HAP-1 (cell line): ENCODE data around the gene TNIP3.

Experiments
- DNase-seq, 2 experiments: peaks; one replicate each; pipeline ENCODE4 v3.0.0-alpha.2; 2016 to 2020; ENCODE audit warnings: low spot score in 2 of 2
- H3K27me3 ChIP-seq: fragments of 250-450 bp; sonication (Bioruptor Pico); 2 replicates; pipeline ENCODE4 v1.5.1; 2020; ENCODE audit warnings: low read depth, mild to moderate bottlenecking, moderate library complexity
- H3K36me3 ChIP-seq: fragments of 250-450 bp; sonication (Bioruptor Pico); replicated peaks from 2 replicates; pipeline ENCODE4 v1.5.1; 2020; ENCODE audit warnings: mild to moderate bottlenecking
- H3K4me1 ChIP-seq: fragments of 250-450 bp; sonication (Bioruptor Pico); 2 replicates; pipeline ENCODE4 v1.5.1; 2020; ENCODE audit warnings: mild to moderate bottlenecking
- H3K4me3 ChIP-seq: fragments of 250-450 bp; sonication (Bioruptor Pico); 2 replicates; pipeline ENCODE4 v1.5.1; 2020; ENCODE audit warnings: mild to moderate bottlenecking, moderate library complexity
- H3K9me3 ChIP-seq: fragments of 250-450 bp; sonication (Bioruptor Pico); 2 replicates; pipeline ENCODE4 v1.5.1; 2020; ENCODE audit warnings: mild to moderate bottlenecking, moderate library complexity
- in situ Hi-C: fragments of 300-500 bp; cut with MboI; formaldehyde crosslinking; loops from 3 replicates; pipeline ENCODE4 v1.14.3; 2020; ENCODE audit warnings: low sequenced_read_pairs, inconsistent platforms, mixed read lengths

TNIP3 gene

DNA sequence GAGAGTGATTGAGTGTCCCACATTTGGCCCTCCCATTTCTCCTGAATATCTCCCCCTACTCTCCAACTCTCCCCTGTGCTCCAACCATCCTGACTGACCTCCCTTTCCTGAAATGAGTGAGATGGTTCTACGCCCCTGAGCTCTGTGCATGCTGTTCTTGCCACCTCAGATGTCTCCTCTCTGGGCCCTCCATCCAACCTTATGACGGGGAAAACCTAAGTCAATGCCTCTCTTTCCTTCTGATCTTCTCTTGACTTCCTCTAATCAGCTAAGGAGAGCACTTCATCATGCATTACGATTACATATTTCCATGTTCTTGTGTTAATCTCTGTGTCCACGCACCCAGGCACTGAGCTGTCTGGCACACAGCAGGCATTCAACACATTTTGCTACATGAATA, 1.1 kb upstream of the TNIP3 start:
- no peaks in the 10 kb centered on the region for H3K4me1 ChIP-seq
- no peaks in the 10 kb centered on the region for H3K36me3 ChIP-seq
- no peak for DNase-seq
- in situ Hi-C loops = no loop called here
- no peaks in the 10 kb centered on the region for H3K9me3 ChIP-seq
- no peaks in the 10 kb centered on the region for H3K27me3 ChIP-seq
- H3K4me3 ChIP-seq = no peak overlapping the region

DNA sequence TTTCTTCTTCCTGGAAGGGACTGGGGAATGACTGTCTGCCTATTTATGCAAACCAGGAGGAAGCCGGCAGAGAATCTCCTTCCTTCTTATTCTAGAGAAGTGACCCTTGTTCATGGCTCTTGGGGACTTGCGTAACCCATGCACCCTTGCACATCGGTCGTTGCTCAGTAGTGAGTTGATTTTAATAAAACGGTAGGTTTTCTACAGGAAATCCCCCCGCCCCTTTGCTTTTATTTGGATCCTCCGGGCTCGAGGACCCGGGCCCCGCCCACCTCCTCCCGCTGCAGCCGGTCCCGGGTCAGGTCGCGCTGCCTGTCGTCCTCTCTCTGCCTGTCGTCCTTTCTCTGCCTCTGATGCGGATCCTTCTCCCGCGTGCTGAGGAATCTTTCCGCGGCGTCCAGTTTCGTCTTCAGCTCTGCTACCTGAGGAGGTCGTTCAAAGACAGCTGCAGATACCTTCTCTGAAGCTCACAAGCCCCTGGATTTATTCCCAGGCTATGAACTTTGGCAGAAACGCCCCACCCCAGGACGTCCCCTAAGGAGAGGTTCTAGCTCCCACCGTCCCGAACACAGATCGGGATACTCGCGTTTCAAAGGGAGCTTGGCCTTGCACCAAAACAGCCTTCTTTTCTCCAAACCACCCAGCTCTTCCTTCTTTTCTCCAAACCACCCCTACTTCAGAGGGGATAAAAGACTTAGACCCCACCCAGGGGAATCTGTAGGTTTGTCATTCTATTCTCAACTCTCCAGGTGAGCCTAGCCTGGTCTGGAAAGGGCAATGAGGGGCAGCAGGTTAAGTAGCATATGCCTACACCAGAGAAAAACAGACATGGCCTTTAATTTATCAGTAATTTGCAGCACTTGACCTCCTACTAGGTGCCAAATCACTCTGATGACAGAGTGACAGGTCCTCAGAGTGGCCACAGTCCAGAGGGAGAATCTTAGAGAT, 7.0 kb downstream of the TNIP3 start:
- DNase-seq = peak; percentile 4 to 56
- no peaks in the 10 kb centered on the region for H3K27me3 ChIP-seq
- peak overlapping the region; percentile 19 for H3K4me3 ChIP-seq
- no peaks in the 10 kb centered on the region for H3K9me3 ChIP-seq
- no peaks in the 10 kb centered on the region; the same call in 1 of the 2 replicates for H3K4me1 ChIP-seq
- H3K36me3 ChIP-seq = no peaks in the 10 kb centered on the region
- in situ Hi-C loops = no loop called here

DNA sequence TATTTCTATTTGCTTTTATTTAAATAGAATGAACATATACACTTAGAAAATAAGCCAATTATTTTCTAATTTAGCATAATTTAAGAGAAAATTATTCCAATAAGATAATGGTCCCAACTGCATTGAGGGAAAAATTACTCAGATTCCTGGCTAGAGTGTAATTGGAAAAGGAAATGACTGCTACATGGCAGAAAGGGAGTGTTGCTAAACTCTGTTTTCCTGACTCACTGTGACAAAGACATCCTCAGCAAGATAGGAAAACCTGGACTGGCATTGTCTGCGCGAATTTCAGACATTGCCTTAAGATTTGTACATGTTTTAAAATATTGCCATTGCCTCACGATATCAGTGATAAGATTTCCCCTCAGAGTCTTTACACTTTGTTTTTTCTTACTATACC, 8.2 kb downstream of the TNIP3 start:
- Histone ChIP-seq H3K4me3 (no peak overlapping the region), H3K9me3 (no peaks in the 10 kb centered on the region), H3K4me1 (no peaks in the 10 kb centered on the region; the same call in 1 of the 2 replicates), H3K36me3 (no peaks in the 10 kb centered on the region), H3K27me3 (no peaks in the 10 kb centered on the region)
- DNase-seq = no peak
- in situ Hi-C loops = no loop called here

DNA sequence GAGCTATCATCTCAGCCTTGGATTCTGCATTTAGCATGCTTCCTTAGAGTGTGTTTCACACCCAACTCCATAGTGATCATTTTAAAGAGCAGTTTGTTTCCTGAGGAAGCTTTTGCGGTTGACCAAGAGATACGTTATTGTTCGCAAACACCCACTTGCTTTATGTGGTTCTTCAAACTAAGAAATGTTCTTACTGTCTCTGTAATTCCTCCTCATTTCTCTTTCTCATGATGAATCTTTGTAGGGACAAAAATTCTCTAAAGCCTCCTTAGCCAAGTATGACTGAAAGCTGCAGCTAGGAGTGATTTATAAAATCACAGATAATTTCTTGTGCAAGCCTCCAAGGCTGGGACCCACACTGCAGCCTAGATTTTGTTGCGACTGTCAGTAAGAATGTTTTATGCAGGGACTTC, 10.0 kb downstream of the TNIP3 start:
- Histone ChIP-seq H3K4me3 (no peak overlapping the region), H3K9me3 (no peaks in the 10 kb centered on the region), H3K27me3 (no peaks in the 10 kb centered on the region), H3K36me3 (no peaks in the 10 kb centered on the region), H3K4me1 (no peaks in the 10 kb centered on the region; the same call in 1 of the 2 replicates)
- in situ Hi-C loops = no loop called here
- no peak for DNase-seq

DNA sequence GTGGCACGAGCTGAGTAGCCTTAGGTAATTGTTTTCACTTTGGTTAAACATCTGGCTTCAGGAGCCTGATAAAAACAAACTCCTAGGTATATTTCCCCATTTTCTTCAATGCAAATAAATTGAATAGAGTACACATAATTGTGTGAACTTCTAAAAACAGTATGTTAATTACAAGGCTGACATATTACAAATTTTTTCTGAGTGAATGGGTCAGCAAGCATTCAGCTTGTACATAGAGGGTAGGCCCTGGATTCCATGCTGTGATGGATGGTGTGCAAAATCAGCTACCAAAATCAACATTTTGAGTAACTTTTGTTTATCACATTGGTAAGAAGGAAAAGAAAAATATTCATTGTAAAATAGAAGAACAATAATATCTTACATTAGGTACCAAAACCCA, 12.2 kb downstream of the TNIP3 start:
- Histone ChIP-seq H3K27me3 (0 out of 2 replicates have a peak, but pooled peaks cover under 1% of the 10 kb centered on the region), H3K4me1 (no peaks in the 10 kb centered on the region; the same call in 1 of the 2 replicates), H3K4me3 (no peak overlapping the region), H3K9me3 (no peaks in the 10 kb centered on the region), H3K36me3 (no peaks in the 10 kb centered on the region)
- no peak for DNase-seq
- in situ Hi-C loops = no loop called here

DNA sequence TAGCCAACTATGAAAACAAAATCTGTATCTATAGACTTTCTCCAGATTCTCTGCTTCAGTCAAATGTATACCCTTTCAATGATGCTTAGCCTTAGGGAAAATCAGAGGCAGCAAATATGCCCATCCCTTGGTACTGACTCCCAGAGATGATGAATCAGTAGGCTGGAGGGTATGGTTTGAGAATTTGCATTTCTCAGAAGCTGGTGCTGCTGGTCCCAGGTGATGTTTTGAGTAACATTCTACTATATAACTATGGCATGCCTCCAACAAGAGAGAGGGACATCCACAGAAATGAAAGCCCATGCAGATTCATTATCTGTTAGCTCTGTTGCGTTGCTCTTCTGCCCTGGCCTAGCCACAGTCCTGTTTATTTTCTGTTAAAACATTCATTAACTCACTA, 13.6 kb downstream of the TNIP3 start:
- Histone ChIP-seq H3K27me3 (0 out of 2 replicates have a peak, but pooled peaks cover 2% of the 10 kb centered on the region), H3K4me1 (no peaks in the 10 kb centered on the region), H3K36me3 (no peaks in the 10 kb centered on the region), H3K9me3 (no peaks in the 10 kb centered on the region), H3K4me3 (no peak overlapping the region)
- in situ Hi-C loops = no loop called here
- no peak for DNase-seq

DNA sequence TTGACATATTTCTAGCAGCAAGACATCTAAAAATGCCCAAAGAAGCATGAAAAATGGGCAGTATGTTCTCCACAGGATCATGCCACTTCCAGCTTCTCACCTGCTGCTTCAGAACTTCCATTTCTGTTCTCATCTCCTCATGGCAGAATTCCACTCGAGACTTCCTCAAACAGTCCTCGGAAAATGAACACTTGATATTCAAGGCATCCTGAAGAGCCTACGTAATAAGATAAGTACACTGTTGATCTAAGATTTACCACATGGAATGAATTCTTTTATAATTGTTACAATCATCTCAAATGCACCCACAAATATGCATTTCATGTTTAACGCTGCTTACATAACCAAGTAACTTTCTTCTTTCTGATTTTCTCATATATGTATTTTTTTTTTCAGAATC, 14.1 kb downstream of the TNIP3 start:
- H3K9me3 ChIP-seq = no peaks in the 10 kb centered on the region
- DNase-seq = no peak
- no peaks in the 10 kb centered on the region for H3K36me3 ChIP-seq
- H3K27me3 ChIP-seq = 0 out of 2 replicates have a peak, but pooled peaks cover 2% of the 10 kb centered on the region
- no peaks in the 10 kb centered on the region for H3K4me1 ChIP-seq
- H3K4me3 ChIP-seq = no peak overlapping the region
- in situ Hi-C loops = no loop called here

DNA sequence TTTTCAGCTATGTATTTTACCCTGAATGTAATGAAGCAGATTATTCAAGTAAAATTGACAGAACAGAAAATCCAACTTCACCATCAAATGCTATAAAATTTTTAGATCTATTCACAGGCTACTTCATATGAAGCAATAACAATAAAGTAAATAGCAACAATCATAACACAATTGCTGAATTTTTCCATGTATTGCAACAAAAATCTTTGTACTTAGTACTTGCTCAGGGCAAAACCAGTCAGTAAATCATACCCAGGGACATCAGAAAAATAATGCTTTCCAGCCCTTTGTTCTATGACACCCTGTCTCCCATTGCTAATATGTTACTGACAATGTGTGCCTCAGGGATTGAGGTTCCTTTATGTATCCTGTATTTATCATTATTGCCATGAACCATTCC, 15.5 kb downstream of the TNIP3 start:
- no peaks in the 10 kb centered on the region for H3K4me1 ChIP-seq
- H3K27me3 ChIP-seq = 0 out of 2 replicates have a peak, but pooled peaks cover 5% of the 10 kb centered on the region
- H3K9me3 ChIP-seq = no peaks in the 10 kb centered on the region
- no peak for DNase-seq
- in situ Hi-C loops = no loop called here
- no peak overlapping the region for H3K4me3 ChIP-seq
- H3K36me3 ChIP-seq = no peaks in the 10 kb centered on the region

DNA sequence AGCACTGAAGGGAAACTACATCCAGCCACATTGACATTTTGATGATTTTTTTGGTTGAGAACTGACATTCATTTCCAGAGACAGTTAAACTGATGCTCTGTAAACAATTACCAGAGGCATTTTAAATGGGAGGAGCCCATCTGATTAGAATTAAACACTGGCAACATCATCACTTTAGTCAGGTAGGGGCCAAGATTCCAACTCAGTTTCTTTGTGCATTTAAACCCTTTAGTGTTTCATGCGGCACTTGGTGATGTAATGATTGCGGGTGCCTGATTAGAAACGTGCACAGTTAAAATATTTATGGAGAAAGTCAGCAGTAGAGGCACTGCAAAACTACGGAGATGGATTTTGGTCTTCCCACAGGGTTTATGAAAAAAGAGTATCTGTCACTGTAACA, 16.1 kb downstream of the TNIP3 start:
- Histone ChIP-seq H3K27me3 (0 out of 2 replicates have a peak, but pooled peaks cover 5% of the 10 kb centered on the region), H3K4me1 (no peaks in the 10 kb centered on the region), H3K4me3 (no peak overlapping the region), H3K36me3 (no peaks in the 10 kb centered on the region), H3K9me3 (no peaks in the 10 kb centered on the region)
- DNase-seq = no peak
- in situ Hi-C loops = no loop called here

DNA sequence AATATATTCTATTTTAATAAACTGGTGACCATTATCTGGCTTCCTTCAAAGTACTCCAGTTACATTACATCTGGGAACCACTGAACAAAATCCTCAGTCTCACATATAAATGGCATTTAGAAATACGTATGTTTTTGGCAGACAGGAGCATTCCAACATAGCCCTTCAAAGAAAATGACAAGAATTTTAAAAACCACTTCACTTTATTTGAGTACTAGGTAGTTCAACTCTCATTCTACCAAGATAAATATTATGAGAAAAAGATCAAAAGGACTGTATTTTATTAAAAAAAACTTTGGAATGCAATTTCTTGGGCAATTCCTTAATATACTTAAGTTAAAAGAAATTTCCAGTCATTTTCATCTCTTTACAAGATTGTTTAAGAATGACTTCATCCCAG, 17.6 kb downstream of the TNIP3 start:
- Histone ChIP-seq H3K36me3 (no peaks in the 10 kb centered on the region), H3K27me3 (0 out of 2 replicates have a peak, but pooled peaks cover 5% of the 10 kb centered on the region), H3K4me1 (no peaks in the 10 kb centered on the region), H3K4me3 (no peak overlapping the region), H3K9me3 (no peaks in the 10 kb centered on the region)
- no peak for DNase-seq
- in situ Hi-C loops = no loop called here

DNA sequence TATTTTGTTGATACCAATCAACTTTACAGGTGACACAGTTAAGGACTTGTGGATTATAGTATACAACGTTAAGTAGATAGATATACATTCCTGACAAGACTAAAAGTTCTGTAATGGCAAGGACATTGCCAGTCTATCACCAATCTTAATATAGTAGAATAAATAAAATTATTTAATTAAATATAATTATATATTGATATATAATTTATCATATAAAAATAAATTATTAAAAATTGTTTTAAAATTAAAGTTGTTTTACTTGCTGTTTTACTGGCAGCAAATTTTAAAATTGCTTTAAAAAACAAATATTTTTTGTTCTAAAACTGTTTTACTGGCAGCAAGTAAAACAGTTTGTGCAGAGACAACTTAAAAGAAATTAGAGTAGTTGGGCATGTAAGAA, 18.7 kb downstream of the TNIP3 start:
- no peaks in the 10 kb centered on the region for H3K36me3 ChIP-seq
- in situ Hi-C loops = no loop called here
- no peak for DNase-seq
- no peaks in the 10 kb centered on the region for H3K9me3 ChIP-seq
- H3K4me1 ChIP-seq = no peaks in the 10 kb centered on the region
- H3K4me3 ChIP-seq = no peak overlapping the region
- H3K27me3 ChIP-seq = 0 out of 2 replicates have a peak, but pooled peaks cover 5% of the 10 kb centered on the region

DNA sequence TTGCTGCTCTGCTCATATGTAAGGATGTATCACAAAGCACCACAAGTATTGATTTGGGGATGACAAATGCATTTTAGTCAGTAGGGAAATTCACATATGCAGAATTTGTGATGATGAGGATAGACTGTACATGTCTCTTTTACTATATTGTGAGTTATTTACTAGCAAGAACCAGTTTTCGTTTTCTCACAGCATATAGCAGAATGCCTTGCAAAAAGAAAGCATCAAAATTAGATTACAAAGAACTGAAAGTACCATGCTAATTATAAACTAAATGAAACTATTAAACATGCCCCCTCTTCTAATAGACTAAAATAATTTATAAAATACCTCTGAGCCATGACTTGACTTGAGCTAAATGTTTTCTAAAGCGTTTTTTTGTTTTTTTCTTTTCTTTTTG, 20.1 kb downstream of the TNIP3 start:
- 0 out of 2 replicates have a peak, but pooled peaks cover 5% of the 10 kb centered on the region for H3K27me3 ChIP-seq
- no peak overlapping the region for H3K4me3 ChIP-seq
- no peaks in the 10 kb centered on the region for H3K36me3 ChIP-seq
- in situ Hi-C loops = no loop called here
- H3K9me3 ChIP-seq = no peaks in the 10 kb centered on the region
- DNase-seq = no peak
- no peaks in the 10 kb centered on the region for H3K4me1 ChIP-seq

DNA sequence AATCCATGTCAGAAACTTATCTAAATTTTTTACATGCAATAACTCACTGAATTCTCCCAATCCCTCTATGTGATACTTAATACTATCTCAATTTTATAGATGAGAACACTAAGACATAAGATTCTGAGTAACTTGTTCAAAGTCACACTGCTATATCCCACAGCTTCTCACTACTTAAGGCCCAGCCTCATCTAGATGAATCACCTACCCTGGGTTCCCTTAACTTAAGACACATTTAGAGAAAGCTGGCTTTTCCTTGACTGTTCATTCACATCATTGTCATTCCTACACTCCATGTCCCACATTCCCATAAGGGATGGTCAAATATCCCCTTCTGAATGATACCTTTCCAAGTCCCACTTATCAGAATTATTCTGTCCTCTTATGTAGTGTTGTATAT, 21.0 kb downstream of the TNIP3 start:
- no peaks in the 10 kb centered on the region for H3K36me3 ChIP-seq
- in situ Hi-C loops = no loop called here
- H3K4me1 ChIP-seq = no peaks in the 10 kb centered on the region
- H3K4me3 ChIP-seq = no peak overlapping the region
- no peaks in the 10 kb centered on the region for H3K9me3 ChIP-seq
- DNase-seq = no peak
- 0 out of 2 replicates have a peak, but pooled peaks cover 5% of the 10 kb centered on the region for H3K27me3 ChIP-seq

DNA sequence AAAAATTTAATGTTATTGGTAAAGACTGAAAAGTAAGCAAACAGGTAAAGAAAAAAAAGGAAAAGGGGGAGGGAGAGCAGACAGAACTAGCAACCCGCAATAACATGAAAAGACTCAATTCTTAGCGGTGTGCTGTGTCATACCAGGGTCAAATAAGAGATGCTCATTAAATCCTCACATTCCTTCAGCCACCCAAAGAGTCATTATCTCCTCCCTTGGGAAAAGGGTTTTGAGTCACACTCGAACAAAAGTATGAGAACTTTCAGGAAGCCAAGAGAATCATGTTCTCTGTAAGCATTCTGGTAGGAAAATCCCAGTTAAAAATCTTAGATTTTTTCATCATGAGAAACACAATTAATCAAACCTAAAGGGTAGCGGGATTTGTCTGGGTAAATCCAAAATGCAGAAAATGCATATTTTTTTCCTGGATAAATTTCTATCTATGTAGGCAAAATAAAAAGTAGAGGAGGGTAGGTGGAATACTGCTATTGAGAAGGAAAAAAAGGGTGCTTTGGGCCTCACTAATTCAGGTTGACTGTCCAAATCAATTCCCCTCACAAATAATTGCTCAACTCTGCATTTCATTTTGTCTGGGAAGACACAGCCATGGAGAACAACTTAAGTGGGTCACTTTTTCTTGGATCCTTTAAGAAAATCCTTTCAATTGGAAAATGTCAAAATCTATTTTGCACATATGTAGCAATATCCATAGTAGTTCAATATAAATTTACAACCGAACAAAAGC, 23.2 kb downstream of the TNIP3 start:
- no peaks in the 10 kb centered on the region for H3K36me3 ChIP-seq
- no peak for DNase-seq
- 0 out of 2 replicates have a peak, but pooled peaks cover 3% of the 10 kb centered on the region for H3K27me3 ChIP-seq
- no peaks in the 10 kb centered on the region for H3K9me3 ChIP-seq
- in situ Hi-C loops = no loop called here
- H3K4me3 ChIP-seq = no peak overlapping the region
- no peaks in the 10 kb centered on the region for H3K4me1 ChIP-seq
